HepG2 (cell line): ENCODE measurements around the gene RUNX2. TPM values are rescaled to one million over a fixed set of nuclear protein-coding genes. Genes with fewer than 3 reads are reported as not detected.

Experiments used
- ATAC-seq: fragments of 200-7000 bp; cut with Tn5 transposase; 3 replicates; pipeline ENCODE4 v1.9.1; 2020; ENCODE audit warnings: mild to moderate bottlenecking, moderate library complexity
- BruUV-seq: library from RNA; stranded (reverse); fragments of 400-500 nt; replicated peaks from 2 replicates; lab custom pipeline; 2021; lab: Mats Ljungman, UMichigan
- CTCF ChIA-PET: fragments of 300-600 bp; formaldehyde crosslinking; extraction: SDS; loops from one replicate; lab custom pipeline; 2021; ENCODE audit warnings: low total read pairs, inconsistent platforms, low intra/inter-chr PET ratio; lab: Yijun Ruan, JAX
- POLR2A ChIA-PET: fragments of 350-600 bp; sonication (Branson Sonifier 250); formaldehyde crosslinking; loops from one replicate; lab custom pipeline; 2020; ENCODE audit warnings: antibody characterized with exemption, inconsistent platforms; lab: Yijun Ruan, JAX
- DNase-seq: peaks from one replicate; pipeline ENCODE4 v3.0.0-alpha.2; 2015; ENCODE audit warnings: low spot score
- FAIRE-seq: peaks from 3 replicates; lab custom pipeline; 2011; peaks lifted over from hg19 to GRCh38; lab: Jason Lieb, UNC
- H2AFZ ChIP-seq: one replicate; pipeline ENCODE4 v1.6.1; 2011; ENCODE audit warnings: low read length, inconsistent platforms
- H3K27ac ChIP-seq: fragments of 300-600 bp; 3 replicates; pipeline ENCODE4 v1.8.0; 2011; ENCODE audit warnings: mixed run types, mild to moderate bottlenecking, mixed read lengths, low read length, inconsistent platforms; ENCODE audit not compliant: insufficient read depth; ENCODE audit errors: extremely low read length
- H3K27me3 ChIP-seq, 2 experiments: fragments of 200-600 bp in 1 of 2; 2 replicates in 1 of 2; 3 replicates in 1 of 2; pipeline versions ENCODE4 v1.6.0 to v1.8.0; 2011; ENCODE audit warnings: low read length in 2 of 2, mild to moderate bottlenecking in 2 of 2, moderate library complexity in 2 of 2, inconsistent platforms in 1 of 2; ENCODE audit not compliant: insufficient read depth in 2 of 2, control insufficient read depth in 1 of 2
- H3K36me3 ChIP-seq, 2 experiments: fragments of 200-600 bp in 1 of 2; replicated peaks in 1 of 2; 2 replicates in 1 of 2; 3 replicates in 1 of 2; pipeline versions ENCODE4 v1.5.1 to v1.8.0; 2011; ENCODE audit warnings: low read length in 2 of 2, inconsistent platforms in 1 of 2; ENCODE audit not compliant: insufficient read depth in 2 of 2, control insufficient read depth in 1 of 2
- H3K4me1 ChIP-seq: 2 replicates; pipeline ENCODE4 v1.5.1; 2012; ENCODE audit warnings: low read length, inconsistent platforms; ENCODE audit not compliant: insufficient read depth
- H3K4me2 ChIP-seq: 2 replicates; pipeline ENCODE4 v1.6.0; 2011; ENCODE audit warnings: low read depth, low read length, inconsistent platforms
- H3K4me3 ChIP-seq, 3 experiments: fragments of 200-600 bp in 1 of 3; sonication (generic), shearing (Covaris generic) in 1 of 3; replicated peaks in 1 of 3; 2 replicates each; pipeline ENCODE4 v1.5.1; 2011 to 2016; ENCODE audit warnings: low read length in 3 of 3, inconsistent platforms in 2 of 3, low read depth in 2 of 3, mild to moderate bottlenecking in 2 of 3, control low read depth in 1 of 3, mixed read lengths in 1 of 3; ENCODE audit not compliant: insufficient read depth in 1 of 3
- H3K79me2 ChIP-seq: one replicate; pipeline ENCODE4 v1.6.1; 2011; ENCODE audit warnings: low read length, inconsistent platforms; ENCODE audit not compliant: insufficient read depth
- H3K9ac ChIP-seq: 2 replicates; pipeline ENCODE4 v1.6.0; 2011; ENCODE audit warnings: mild to moderate bottlenecking, low read depth, low read length, inconsistent platforms; ENCODE audit not compliant: insufficient read depth
- H3K9me3 ChIP-seq: 2 replicates; pipeline ENCODE4 v1.5.1; 2012; ENCODE audit warnings: mild to moderate bottlenecking, low read length
- H4K20me1 ChIP-seq: 2 replicates; pipeline ENCODE4 v1.6.0; 2011; ENCODE audit warnings: inconsistent platforms, mild to moderate bottlenecking, low read length, moderate library complexity; ENCODE audit not compliant: insufficient read depth
- HNF4G ChIP-seq, 2 experiments: sonication (generic) in 1 of 2; formaldehyde crosslinking in 1 of 2; IDR thresholded peaks; 2 replicates each; pipeline versions ENCODE4 v1.4.0 to v1.6.1; 2011 to 2020; ENCODE audit warnings: borderline replicate concordance in 2 of 2, low read depth in 2 of 2, mild to moderate bottlenecking in 2 of 2, low read length in 1 of 2, missing genetic modification reagents in 1 of 2, moderate library complexity in 1 of 2
- RELA ChIP-seq: sonication (generic); formaldehyde crosslinking; IDR thresholded peaks from 2 replicates; pipeline ENCODE4 v1.4.0; 2020; ENCODE audit warnings: missing genetic modification reagents
- RFX3 ChIP-seq: IDR thresholded peaks from 2 replicates; pipeline ENCODE4 v1.6.1; 2016; ENCODE audit warnings: missing biosample characterization, missing genetic modification reagents
- SIX4 ChIP-seq: sonication (generic); formaldehyde crosslinking; IDR thresholded peaks from 2 replicates; pipeline ENCODE4 v1.4.0; 2020; ENCODE audit warnings: missing genetic modification reagents
- ZNF558 ChIP-seq: sonication (generic); formaldehyde crosslinking; IDR thresholded peaks from 2 replicates; pipeline ENCODE4 v1.9.0; 2022; ENCODE audit warnings: mild to moderate bottlenecking, missing genetic modification reagents, borderline replicate concordance
- WGBS: methylation state at CpG from one replicate; pipeline ENCODE4 v1.1.6; 2017; ENCODE audit warnings: low lambda C conversion rate; 5-methylcytosine and 5-hydroxymethylcytosine counted together
- in situ Hi-C: cut with HindIII; loops from 2 replicates; pipeline ENCODE4 v1.10.0; 2017; ENCODE audit warnings: low pct_unique_long_range_greater_than_20kb; ENCODE audit not compliant: extremely low pct_ligation_motif_present
- intact Hi-C: fragments of 100-400 bp; cut with micrococcal nuclease; formaldehyde crosslinking; loops from one replicate; pipeline ENCODE4 v1.10.0; 2022; ENCODE audit not compliant: unreplicated experiment
- polyA plus RNA-seq, 8 experiments: library from polyadenylated mRNA; depleted of rRNA in 3 of 8; stranded (reverse) in 7 of 8; unstranded in 1 of 8; fragments of >200 nt; fragmentation: Illumina TruSeq in 4 of 8; extraction: Trizol in 4 of 8; gene quantifications; 2 replicates each; pipeline versions ENCODE4 v1.2.1 to v1.2.3, GENCODE V29; 2011 to 2016; ENCODE audit warnings: low read depth in 4 of 8, missing spikeins in 1 of 8, mixed read lengths in 1 of 8; ENCODE audit not compliant: insufficient read depth in 1 of 8
- total RNA-seq, 5 experiments: library from RNA; depleted of rRNA; stranded (reverse); fragments of >200 nt; fragmentation: Illumina TruSeq; extraction: Trizol; gene quantifications; 2 replicates each; pipeline ENCODE4 v1.2.3, GENCODE V29; 2016; ENCODE audit warnings: low read depth in 1 of 5
- TF ChIP-seq, protein P1 (sequence below): sonication (generic); formaldehyde crosslinking; IDR thresholded peaks from 2 replicates; pipeline ENCODE4 v1.4.0; 2020; ENCODE audit warnings: mild to moderate bottlenecking, low read depth, missing genetic modification reagents
- TF ChIP-seq, protein P2 (sequence below): sonication (generic); formaldehyde crosslinking; IDR thresholded peaks from 2 replicates; pipeline ENCODE4 v1.4.0; 2020; ENCODE audit warnings: missing genetic modification reagents

RUNX2 gene
- total and polyA plus RNA-seq, 2 of the 13 experiments (the other 11 are each of a cell fraction or from before 2014, with no cell fraction given), result not detected

DNA sequence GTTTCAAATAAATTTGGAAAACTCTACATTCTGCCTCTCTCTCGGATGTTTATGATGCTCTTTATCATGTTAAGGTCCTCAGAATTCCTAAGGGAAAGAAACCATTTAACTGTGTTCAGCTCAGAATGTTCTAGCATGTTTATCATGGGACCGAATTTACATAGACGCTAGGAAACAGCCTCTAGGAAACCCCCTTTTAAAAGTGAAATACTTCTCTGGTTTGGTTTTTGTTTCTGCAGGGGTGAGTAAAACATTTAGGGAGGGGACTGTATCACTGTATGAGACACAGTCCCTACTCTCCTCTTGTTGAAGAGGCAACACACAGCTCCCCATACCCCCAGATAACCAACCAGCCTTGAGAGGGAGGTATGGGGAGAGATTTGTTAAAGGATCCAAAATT is 317.2 kb downstream of the RUNX2 start:
- DNase-seq (no peak), FAIRE-seq (no peak), ATAC-seq (no peak)
- Histone ChIP-seq H3K27me3 (peaks cover 0 to 74% of the 10 kb centered on the region in 2 experiments; a peak in 4 of 5 replicates), H3K27ac (no peak overlapping the region), H3K9me3 (no peaks in the 10 kb centered on the region), H2AFZ (no peak overlapping the region), H3K4me2 (no peak overlapping the region), H3K4me1 (no peaks in the 10 kb centered on the region), H3K4me3 (no peak overlapping the region), H3K9ac (no peak overlapping the region), H4K20me1 (no peaks in the 10 kb centered on the region), H3K79me2 (no peaks in the 10 kb centered on the region), H3K36me3 (no peaks in the 10 kb centered on the region)
- TF ChIP-seq RFX3 (CRISPR knock-in tag), result no peak
- TF ChIP-seq SIX4 (CRISPR knock-in tag), result no peak
- TF ChIP-seq, protein P1, sequence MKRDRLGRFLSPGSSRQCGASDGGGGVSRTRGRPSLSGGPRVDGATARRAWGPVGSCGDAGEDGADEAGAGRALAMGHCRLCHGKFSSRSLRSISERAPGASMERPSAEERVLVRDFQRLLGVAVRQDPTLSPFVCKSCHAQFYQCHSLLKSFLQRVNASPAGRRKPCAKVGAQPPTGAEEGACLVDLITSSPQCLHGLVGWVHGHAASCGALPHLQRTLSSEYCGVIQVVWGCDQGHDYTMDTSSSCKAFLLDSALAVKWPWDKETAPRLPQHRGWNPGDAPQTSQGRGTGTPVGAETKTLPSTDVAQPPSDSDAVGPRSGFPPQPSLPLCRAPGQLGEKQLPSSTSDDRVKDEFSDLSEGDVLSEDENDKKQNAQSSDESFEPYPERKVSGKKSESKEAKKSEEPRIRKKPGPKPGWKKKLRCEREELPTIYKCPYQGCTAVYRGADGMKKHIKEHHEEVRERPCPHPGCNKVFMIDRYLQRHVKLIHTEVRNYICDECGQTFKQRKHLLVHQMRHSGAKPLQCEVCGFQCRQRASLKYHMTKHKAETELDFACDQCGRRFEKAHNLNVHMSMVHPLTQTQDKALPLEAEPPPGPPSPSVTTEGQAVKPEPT (CRISPR knock-in tag), result no peak
- no peak for TF ChIP-seq HNF4G (IDR thresholded peaks at IDR 0.05; ENCODE audit: borderline replicate concordance, low read depth, low read length)
- TF ChIP-seq HNF4G (CRISPR knock-in tag; IDR thresholded peaks at IDR 0.05; ENCODE audit: borderline replicate concordance, low read depth), result no peak
- TF ChIP-seq, protein P2, sequence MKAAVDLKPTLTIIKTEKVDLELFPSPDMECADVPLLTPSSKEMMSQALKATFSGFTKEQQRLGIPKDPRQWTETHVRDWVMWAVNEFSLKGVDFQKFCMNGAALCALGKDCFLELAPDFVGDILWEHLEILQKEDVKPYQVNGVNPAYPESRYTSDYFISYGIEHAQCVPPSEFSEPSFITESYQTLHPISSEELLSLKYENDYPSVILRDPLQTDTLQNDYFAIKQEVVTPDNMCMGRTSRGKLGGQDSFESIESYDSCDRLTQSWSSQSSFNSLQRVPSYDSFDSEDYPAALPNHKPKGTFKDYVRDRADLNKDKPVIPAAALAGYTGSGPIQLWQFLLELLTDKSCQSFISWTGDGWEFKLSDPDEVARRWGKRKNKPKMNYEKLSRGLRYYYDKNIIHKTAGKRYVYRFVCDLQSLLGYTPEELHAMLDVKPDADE, result no peak
- no peak for TF ChIP-seq RELA
- no peak for TF ChIP-seq ZNF558 (CRISPR knock-in tag)
- no TSS peak for BruUV-seq
- ChIA-PET CTCF (no interaction called here), POLR2A (no interaction called here)
- 7% methylated on average over 3 of the region's 3 CpGs for WGBS
- in situ Hi-C loops, result no loop called here
- intact Hi-C loops, result no loop called here
